Retinal pigment epithelial cell (primary cell): ENCODE data around the gene EFCAB5.

Experiments
- DNase-seq: peaks from one replicate; pipeline ENCODE4 v3.0.0-alpha.2; 2010; ENCODE audit warnings: low read depth
- H3K4me3 ChIP-seq: 2 replicates; pipeline ENCODE4 v1.5.1; 2011; ENCODE audit warnings: mild to moderate bottlenecking, low read length, control low read depth, moderate library complexity
- CTCF ChIP-seq: conservative IDR thresholded peaks from 2 replicates; pipeline ENCODE4 v1.5.1; 2011; ENCODE audit warnings: low read depth, low read length, control low read depth, inconsistent platforms

The EFCAB5 gene

GRCh38 chr17:30091121-30091670, 149.8 kb downstream of the EFCAB5 start:
- no peak for TF ChIP-seq CTCF
- no peak for DNase-seq
- no peak overlapping the region for H3K4me3 ChIP-seq

- peak; percentile 8 for DNase-seq
- no peak overlapping the region for H3K4me3 ChIP-seq
- no peak for TF ChIP-seq CTCF
Measured at GRCh38 chr17:30091771-30092170, 150.3 kb downstream of the EFCAB5 start.

- no peak for TF ChIP-seq CTCF
- H3K4me3 ChIP-seq, result no peak overlapping the region
- DNase-seq, result no peak
Measured at GRCh38 chr17:30092886-30093285, 151.5 kb downstream of the EFCAB5 start.

- DNase-seq, result no peak
- peak; percentile 73 for TF ChIP-seq CTCF
Measured at GRCh38 chr17:30093463-30094147, 152.2 kb downstream of the EFCAB5 start.

GRCh38 chr17:30095507-30096244, 154.2 kb downstream of the EFCAB5 start:
- no peak for DNase-seq
- TF ChIP-seq CTCF, result peak; percentile 66
- no peak overlapping the region for H3K4me3 ChIP-seq

More at GRCh38 chr17:30093463-30094147, 152.2 kb downstream of the EFCAB5 start:
- no peak overlapping the region for H3K4me3 ChIP-seq

GRCh38 chr17:30101686-30102390, 160.4 kb downstream of the EFCAB5 start:
- TF ChIP-seq CTCF, result no peak
- no peak for DNase-seq
- no peak overlapping the region for H3K4me3 ChIP-seq
